GM21619 (cell line): ENCODE data around the gene BRAF.
"Not testable (repeated sequence)": the region's sequence is repeated elsewhere in the genome, so short reads cannot be mapped to it uniquely, and the experiment has no call there.

ENCODE experiments used
- ATAC-seq: cut with Tn5 transposase; IDR thresholded peaks from one replicate; pipeline ENCODE4 v1.9.1; 2021; ENCODE audit not compliant: unreplicated experiment

BRAF gene

DNA sequence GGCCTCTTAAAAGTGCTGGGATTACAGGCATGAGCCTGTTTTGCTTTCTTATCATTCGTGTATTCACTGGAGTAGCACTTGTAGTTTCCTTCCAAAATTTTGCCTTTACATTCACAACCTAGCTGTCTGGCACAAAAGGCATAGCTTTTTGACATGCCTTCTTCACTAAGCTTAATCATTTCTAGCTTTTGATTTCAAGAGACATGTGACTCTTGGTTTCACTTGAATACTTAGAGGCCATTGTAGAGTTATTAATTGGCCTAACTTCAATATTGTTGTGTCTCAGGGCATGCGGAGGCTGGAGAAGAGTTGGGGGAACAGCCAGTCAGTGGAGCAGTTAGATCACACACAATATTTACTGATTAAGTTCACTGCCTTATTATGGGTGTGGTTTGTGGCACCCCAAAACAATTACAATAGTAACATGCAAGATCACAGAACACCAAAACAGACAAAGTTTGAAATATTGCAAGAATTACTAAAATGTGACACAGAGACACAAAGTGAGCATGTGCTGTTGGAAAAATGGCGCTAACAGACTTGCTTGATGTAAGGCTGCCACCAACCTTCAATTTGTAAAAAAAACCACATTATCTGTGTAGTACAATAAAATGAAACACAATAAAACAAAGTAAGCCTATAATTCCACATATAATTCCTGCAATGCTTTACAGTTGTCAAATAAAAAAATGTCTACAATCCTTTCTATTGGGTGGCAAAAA lies 43.1 kb downstream of the BRAF start:
- no peak for ATAC-seq

DNA sequence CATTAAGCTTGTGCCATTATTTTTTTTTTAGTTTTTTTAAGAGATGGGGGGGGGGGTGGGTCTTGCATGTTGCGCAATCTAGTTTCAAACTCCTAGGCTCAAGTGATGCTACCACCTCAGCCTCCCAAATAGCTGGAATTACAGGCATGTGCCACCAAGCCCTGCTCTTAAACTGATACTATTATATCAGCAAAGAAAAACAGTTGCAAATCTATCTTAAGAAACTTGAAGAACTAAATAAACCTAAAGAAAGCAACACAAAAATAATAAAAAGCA lies 47.5 kb downstream of the BRAF start:
- no peak for ATAC-seq

DNA sequence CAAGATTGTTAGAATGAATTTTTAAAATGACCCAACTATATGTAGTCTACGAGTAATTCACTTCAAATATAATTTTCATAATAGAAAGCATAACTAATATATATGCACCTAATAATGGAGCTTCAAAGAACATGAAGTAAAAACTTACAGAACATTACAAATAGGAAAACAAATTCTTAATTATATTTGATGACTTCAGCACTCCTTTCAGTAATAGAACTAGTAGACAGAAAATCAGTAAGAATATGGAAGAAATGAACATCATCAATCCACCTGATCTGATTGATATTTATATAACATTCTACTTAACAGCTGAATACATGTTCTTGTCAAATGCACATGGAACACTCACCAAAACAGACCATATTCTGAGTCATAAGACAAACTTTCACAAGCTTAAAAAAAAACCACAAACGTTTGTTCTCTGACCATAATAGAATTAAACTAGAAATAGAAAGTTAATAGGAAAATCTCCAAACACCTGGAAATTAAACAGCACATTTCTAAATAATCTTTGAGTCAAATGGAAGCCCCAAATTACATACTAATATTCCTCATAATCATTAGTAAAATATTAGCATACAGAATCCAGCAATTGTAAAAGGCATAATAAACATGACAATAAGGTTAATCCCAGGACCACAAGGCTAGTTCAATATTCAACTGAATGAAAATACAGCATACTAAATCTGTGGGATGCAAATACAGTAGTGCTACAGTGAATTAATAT lies 48.0 kb downstream of the BRAF start:
- peak; percentile 79 for ATAC-seq

DNA sequence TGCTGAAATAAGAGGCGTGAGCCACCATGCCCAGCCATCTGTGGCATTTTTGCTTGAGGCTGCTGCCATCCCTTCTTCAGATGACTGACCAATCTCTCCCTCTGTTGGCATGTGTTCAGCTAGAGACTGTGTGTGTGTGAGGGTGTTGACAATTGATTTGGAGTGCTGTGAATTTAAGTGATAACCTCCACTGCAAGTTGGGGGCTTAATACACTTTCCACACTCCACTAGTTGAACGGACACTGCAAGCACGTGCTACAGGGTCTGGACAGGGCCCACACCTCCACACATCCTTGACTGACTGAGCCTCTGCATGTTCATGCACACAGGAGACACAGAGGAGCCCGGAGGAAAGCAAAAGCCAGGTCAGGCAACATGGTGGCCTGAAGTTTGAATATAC lies 51.3 kb downstream of the BRAF start:
- no peak for ATAC-seq

DNA sequence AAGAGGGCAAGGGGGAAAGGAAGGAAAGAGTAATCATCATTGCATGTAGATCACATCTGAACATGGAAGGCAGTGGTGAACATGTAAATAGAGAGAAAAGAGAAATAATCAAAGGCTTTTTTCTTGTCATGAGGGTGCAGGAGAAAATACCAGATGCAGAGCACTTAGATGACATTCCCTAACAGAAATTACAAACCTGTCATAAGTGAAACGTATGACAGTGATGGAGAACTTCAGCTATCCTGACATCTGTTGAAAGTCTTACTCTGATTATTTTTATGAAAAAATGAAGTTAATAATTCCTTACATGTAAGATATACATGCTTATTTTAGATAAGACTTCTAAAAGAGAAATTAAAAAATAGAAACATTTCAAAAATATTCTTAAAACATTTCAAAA lies 54.7 kb downstream of the BRAF start:
- no peak for ATAC-seq

DNA sequence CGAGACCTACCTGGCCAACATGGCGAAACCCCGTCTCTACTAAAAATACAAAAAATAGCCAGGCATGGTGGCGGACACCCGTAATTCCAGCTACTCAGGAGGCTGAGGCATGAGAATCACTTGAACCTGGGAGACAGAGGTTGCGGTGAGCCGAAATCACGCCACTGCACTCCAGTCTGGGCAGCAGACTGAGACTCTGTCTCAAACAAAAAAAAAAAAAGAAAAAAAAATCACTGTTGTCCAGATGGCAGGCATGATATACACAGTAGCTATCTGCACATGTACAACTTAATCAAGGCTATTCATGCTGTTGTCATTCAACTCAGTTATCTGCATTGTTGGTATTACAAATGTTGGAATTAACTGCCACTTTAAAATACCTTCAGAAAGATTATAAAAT lies 55.3 kb downstream of the BRAF start:
- ATAC-seq = no peak

DNA sequence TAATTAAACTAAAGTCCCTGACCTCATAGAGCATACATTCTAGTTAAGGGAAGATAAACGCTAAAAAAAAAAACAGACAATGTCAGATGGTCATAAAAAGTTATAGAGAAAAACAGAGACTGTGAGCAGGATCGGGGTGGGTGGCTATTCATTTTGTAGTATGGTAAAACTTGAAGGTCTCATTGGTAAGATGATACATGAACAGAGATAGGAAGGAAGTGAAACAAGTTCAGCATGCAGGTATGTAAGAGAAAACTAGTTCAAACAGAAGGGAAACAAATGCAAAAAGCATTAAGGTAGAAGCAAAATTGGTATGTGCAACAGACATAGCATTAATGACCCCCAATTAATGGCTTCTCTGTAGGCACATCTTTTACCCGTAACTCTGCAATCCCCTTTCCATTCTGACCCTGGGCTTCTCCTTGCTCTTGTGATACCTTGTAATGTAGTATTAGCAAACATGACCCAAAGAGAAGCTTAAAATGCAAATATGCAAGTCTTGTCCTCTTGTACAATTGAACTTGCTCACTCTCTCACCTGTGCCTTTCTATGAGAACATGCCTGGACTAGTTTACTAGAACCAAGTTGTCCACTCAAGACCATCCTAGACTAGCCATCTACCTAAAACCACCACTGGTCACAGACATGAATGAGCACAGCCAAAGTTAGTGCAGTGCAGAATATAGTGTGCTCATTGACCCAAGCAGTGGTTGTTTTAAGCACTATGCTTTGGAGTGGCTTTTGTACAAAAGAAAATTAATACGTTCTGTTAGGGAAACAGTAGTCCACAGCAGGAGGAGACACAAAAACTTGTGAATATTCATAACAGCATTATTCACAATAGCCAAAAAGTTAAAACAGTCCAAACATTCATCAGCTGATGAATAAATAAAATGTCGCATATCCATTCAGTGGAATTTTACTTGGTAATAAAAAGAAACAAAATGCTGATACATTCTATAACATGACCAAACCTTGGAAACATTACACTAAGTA lies 57.0 kb downstream of the BRAF start:
- no peak for ATAC-seq

DNA sequence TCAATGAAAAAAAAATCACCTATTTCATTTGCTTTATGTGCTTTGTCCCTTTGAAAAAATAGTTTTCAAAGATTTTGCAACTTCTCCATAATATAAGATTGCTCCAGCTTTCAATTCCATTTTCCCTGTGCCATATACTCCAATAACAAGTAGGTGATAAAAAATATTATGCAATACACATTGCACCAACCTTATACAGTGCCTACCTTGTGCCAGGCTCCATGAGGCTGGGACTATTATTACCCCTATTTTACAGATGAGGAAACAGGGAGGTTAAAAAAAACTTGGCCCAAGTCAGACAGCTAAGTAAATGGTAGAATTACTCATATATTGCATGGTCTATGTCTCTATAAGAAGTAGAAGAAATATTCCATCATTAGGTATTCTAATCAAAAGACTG lies 57.8 kb downstream of the BRAF start:
- no peak for ATAC-seq

DNA sequence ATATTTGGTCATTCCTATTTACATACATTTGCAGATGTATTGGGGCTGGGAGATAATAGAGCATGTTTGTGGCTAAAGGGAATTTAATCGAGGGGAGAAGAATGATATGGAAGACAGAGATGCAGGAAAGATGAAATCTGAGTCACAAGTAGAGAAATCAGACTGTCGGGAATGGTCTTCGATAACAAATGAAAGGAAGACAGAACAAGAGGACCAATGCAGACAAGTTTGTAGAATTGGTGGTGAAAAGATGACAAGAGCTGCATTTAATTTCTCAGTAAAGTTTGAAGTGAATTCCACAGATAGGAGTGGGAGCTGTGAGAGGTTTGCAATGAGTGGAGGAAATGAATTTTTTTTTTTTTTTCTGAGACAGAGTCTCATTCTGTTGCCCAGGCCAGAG lies 60.0 kb downstream of the BRAF start:
- no peak for ATAC-seq

DNA sequence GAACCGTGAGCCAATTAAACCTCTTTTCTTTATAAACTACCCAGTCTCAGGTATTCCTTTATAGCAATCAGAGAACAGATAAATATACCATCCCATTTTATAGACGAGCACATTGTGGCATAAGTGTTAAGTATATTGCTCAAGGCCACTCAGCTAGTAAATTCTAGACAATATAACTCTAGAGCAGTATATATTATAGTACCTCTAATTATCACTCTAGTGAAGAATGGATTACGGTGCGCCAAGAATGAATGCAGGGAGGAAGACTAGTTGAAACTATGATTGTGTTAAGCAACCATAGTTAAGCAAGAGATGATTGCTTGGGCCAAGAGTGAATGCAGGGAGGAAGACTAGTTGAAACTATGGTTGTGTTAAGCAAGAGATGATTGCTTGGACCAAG lies 60.9 kb downstream of the BRAF start:
- no peak for ATAC-seq

DNA sequence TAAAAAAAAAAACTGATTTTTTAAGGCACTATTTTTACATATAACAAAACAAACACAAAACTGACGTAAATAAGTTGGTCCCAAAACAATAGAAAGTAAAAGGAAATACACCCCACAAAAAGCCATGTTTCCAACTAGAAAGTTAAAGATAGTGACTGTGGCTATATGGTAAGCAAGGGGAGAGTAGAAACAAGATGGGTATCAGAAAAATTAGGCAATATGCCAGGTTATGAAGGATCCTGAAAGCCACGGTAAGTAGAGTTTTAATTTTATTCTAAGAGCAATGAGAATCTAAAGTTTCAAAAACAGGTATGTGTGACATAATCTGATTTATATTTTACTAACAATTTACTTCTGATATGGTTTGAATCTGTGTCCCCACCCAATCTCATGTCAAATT lies 61.5 kb downstream of the BRAF start:
- no peak for ATAC-seq

DNA sequence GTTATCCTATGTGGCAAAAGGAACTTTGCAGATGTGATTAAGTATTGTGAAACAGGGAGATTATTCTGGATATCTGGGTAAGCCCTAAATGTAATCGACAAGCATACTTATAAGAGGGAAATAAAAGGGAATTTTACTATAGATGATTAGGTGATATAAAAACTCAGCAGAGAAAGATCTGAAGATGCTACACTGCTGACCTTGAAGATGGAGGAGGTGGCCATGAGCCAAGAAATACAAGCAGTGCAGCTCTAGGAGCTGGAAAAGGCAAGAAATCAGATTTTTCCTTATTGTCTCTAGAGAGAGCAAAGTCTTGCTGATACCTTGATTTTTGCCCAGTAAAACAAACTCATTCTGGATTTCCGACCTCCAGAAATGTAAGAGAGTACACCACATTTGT lies 67.7 kb downstream of the BRAF start:
- no peak for ATAC-seq

DNA sequence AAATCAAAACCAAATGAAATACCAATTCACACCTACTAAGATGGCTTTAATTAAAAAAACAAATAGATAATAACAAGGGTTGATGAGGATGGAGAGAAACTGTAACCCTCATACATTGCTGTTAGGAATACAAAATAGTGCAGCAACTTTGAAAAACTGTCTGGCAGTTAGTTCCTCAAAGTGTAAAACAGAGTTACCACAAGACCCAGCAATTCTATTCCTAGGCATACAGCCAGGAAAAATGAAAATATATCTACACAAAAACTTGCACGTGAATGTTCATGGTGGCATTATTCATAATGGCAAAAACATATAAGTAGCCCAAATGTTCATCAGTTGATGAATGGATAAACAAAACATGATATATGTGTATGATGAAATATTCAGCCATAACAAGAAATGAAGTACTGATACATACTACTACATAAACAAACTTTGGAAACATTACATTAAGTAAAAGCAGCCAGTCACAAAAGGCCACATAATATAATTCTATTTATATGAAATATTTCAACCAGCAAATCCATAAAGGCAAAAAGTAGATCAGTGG lies 83.5 kb downstream of the BRAF start:
- ATAC-seq = no peak

DNA sequence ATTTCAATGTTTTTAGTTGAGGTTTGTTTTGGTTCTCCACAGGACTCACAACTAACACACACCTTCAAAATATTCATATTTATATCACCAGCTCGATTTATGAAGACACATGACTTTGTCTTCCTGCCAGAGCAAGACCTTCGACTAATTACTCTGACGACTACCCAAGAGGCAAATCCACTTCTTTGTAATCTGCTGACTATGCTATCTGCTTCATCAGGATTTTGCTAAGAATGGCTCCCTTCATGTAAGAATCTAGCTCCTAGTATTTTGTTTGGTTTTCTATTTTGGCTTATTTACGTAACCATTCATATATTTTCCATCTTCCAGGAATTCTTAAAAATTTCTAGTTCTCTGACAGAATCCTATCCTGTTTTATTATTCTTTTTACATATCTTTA lies 93.0 kb downstream of the BRAF start:
- ATAC-seq = no peak

DNA sequence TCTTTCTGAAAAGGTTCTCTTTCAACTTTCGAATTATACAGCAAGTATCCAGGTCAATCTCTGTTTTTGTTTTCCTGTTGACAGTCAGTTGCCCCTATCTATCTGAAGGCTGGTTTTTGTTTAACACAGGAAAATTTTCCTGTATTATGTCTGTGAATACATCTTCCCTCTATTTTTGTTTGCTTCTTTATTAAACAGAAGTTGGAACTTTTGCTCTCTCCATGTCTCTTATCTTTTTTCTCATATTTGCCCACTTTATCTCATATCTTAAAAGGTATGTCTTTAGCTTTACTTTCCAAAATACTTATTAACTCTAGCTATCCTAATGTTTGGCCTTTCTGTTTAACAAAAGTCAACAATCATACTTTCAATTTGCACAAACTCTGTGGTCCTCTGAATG lies 95.0 kb downstream of the BRAF start:
- ATAC-seq = no peak

DNA sequence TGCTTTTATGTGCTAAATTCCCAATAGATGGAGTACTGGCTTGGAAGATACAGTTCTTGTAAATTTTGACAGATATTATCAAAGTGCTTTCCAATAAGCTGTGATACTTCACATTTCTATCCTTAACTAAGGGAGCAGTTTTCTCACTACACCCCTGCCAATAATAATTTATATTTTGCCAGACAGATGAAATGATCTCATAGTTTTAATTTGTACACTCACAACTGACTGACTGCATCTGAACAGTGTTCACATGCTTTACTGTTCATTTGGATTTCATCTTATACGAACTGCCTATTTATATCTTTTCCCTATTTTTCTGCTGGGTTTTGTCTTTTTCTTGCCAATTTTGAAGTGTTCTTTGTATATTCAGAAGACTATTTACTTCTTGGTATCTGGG lies 96.0 kb downstream of the BRAF start:
- ATAC-seq = no peak

DNA sequence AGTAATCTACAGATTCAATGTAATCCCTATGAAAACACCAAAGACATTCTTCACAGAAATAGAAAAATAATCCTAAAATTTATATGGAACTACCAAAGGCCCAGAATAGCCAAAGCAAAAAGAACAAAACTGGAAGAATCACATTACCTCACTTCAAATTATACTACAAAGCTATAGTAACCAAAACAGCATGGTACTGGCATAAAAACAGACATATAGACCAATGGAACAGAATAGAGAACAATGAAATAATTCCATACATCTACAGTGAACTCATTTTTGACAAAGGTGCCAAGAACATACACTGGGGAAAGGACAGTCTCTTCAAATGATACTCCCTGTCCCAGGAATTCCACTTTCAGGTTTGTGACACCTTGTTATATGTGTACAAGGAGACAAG lies 107.3 kb downstream of the BRAF start:
- ATAC-seq = not testable (repeated sequence)

DNA sequence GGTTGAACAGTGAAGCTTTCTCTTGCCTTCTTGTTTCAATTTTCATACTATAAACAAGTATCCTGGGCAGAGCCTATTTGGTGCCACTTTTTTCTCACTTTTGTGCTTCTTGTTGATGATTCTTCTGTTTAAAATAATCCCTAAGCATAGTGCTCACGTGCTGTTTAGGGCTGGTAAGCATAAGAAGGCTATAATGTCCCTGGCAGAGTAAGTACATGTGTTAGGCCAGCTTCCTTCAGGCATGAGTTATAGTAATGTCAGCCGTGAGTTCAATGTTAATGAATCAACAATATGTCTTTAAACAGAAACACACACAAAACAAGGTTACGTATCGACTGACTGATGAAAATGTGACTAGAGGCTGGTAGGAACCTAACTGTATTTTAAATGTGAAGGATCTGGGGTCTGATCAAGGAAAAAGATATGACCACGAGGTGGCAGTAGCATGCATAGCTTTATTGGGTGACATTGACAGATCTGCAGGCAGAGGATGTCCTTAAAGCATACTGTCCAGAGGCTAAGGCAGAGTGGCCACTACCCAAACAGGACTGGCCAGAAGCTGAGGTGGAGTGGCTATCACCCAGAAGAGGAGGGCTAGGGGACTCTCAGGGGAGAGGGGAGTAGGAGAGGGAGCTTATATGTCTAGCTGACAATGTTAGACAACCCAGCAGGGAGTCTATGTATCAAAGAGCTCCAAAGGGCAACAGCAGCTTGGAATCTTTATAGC lies 113.7 kb downstream of the BRAF start:
- peak; percentile 92 for ATAC-seq

DNA sequence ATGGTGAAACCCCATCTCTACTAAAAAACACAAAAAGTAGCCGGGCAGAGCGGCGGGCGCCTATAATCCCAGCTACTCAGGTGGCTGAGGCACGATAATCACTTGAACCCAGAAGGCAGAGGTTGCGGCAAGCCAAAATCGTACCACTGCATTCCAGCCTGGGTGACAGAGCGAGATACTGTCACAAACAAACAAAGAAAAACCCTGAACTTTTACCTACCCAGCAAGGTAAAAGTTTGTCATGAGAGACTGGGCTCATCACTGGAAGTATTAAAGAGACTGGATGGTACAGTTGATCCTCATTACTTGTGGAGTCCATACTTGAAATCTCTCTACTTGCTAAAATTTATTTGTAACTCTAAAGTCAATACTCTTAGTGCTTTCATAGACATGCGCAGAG lies 114.3 kb downstream of the BRAF start:
- no peak for ATAC-seq

DNA sequence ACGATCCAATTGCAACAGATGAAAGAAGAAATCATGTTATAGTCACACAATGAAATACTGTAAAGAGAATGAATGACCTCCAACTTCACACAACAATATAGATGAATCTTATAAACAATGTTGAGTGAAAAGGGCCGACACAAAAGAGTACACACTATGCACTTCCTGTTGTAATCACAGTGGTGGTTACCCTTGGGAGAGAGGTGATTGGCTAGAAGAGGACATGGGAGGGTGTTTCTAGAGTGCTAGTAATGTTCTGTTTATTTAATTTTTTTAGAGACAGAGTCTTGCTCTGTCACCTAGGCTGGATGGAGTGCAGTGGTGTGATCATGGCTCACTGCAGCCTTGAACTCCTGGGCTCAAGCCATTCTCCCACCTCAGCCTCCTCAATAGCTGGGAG lies 145.8 kb downstream of the BRAF start:
- ATAC-seq = no peak

DNA sequence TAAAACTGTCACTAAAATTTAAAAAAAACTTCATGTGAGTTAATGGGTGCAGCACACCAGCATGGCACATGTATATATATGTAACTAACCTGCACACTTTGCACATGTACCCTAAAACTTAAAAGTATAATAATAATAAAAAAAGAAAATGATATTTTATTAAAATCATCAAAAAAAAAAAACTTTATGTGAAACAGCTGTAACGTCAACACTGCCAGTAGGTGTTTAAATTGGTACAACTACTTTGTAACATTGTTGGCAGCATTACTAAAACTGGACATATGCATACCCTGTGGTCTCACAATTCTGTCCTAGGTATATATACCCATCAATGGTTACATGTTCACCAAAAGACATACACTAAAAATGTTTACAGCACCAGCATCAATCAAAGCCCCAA lies 146.2 kb downstream of the BRAF start:
- ATAC-seq = no peak
